ENCODE data around the gene ENC1. TPM values are rescaled to one million over a fixed set of nuclear protein-coding genes. Genes with fewer than 3 reads are reported as not detected.

The ENC1 gene
- total and polyA plus RNA-seq, 2 of the 4 experiments (the other 2 are of a cell fraction) = 25.6 to 70.8 TPM

GRCh38 chr5:74580729-74581109 is 59.8 kb downstream of the ENC1 start:
- no TSS peak for BruUV-seq (replicated peaks)

More at GRCh38 chr5:74580729-74581109, 59.8 kb downstream of the ENC1 start:
- no peak overlapping the region for H3K23ac ChIP-seq (ENCODE audit: low read depth, low read length)
- H3K14ac ChIP-seq (replicated peaks; ENCODE audit: low read depth, low read length) = no peak overlapping the region
- ChIA-PET CTCF (no interaction called here), POLR2A (ENCODE audit: unreplicated experiment) (no interaction called here)
- no peaks in the 10 kb centered on the region for H3K9me3 ChIP-seq (ENCODE audit: control insufficient read depth, insufficient read depth, low read length)
- in situ Hi-C loops (cut with MboI; ENCODE audit: low sequenced_read_pairs) = no loop called here
- H2BK15ac ChIP-seq (ENCODE audit: low read depth, low read length) = no peak overlapping the region
- WGBS, 2 experiments (ENCODE audit: extremely low coverage in 2 of 2, insufficient read length in 1 of 2) = 100% methylated on average over 1 of the region's 3 CpGs; no CpG with 5 or more reads in 1 of the 2 experiments
- no peak overlapping the region for H3K4ac ChIP-seq (ENCODE audit: low read depth, low read length)
- H4K8ac ChIP-seq (ENCODE audit: low read depth in 2 of 2, low read length in 2 of 2) = no peak overlapping the region
- intact Hi-C loops (cut with micrococcal nuclease) = no loop called here
- no peaks in the 10 kb centered on the region for H3K79me1 ChIP-seq (ENCODE audit: low read depth in 1 of 2, low read length in 2 of 2)
- ATAC-seq (ENCODE audit: low read depth) (no peak), DNase-seq (no peak)
- no peak overlapping the region for H3K4me3 ChIP-seq (ENCODE audit: insufficient read depth, low read depth, low read length)
- H2AK9ac ChIP-seq (replicated peaks; ENCODE audit: low read depth, low read length, poor library complexity) = no peak overlapping the region
- no peak overlapping the region for H3K4me2 ChIP-seq (ENCODE audit: low read depth, low read length)
- TF ChIP-seq RAD21 (IDR thresholded peaks at IDR 0.05; ENCODE audit: low read length) (no peak), CHD1 (IDR thresholded peaks at IDR 0.05; ENCODE audit: low read depth, low read length) (no peak), FOS (IDR thresholded peaks at IDR 0.05; ENCODE audit: low read depth, low read length) (no peak), RFX5 (IDR thresholded peaks at IDR 0.05; ENCODE audit: low read depth, low read length) (no peak), BHLHE40 (IDR thresholded peaks at IDR 0.05; ENCODE audit: low read depth, low read length) (no peak), MAZ (IDR thresholded peaks at IDR 0.05; ENCODE audit: borderline replicate concordance, low read depth, low read length) (no peak), MXI1 (IDR thresholded peaks at IDR 0.05; ENCODE audit: borderline replicate concordance, low read depth, low read length) (no peak)
- no peak overlapping the region for H3K27ac ChIP-seq (ENCODE audit: insufficient read depth, low read length)
- H2BK5ac ChIP-seq (ENCODE audit: low read depth, low read length, poor library complexity, severe bottlenecking) = no peak overlapping the region
- H3K56ac ChIP-seq (ENCODE audit: extremely low read depth, insufficient read depth, low read length) = no peak overlapping the region
- peaks cover 5% of the 10 kb centered on the region; the same call in 1 of the 2 replicates for H3K9me1 ChIP-seq (ENCODE audit: insufficient read depth, low read length)
- H4K5ac ChIP-seq (ENCODE audit: low read depth, low read length) = no peak overlapping the region
- H3K36me3 ChIP-seq (ENCODE audit: control insufficient read depth, insufficient read depth, low read length) = no peaks in the 10 kb centered on the region
- H3K18ac ChIP-seq (ENCODE audit: low read depth, low read length) = no peak overlapping the region
- dilution Hi-C loops (cut with HindIII; ENCODE audit: low sequenced_read_pairs, unreplicated experiment) = no loop called here
- H2AK5ac ChIP-seq (ENCODE audit: low read depth, low read length) = no peak overlapping the region
- no peak overlapping the region for H2BK120ac ChIP-seq (ENCODE audit: low read depth, low read length)
- no peak overlapping the region for H2AFZ ChIP-seq (replicated peaks; ENCODE audit: low read length, poor library complexity)
- peaks cover 1% of the 10 kb centered on the region; the same call in 1 of the 2 replicates for H3K27me3 ChIP-seq (ENCODE audit: control insufficient read depth, insufficient read depth, low read length)
- H4K20me1 ChIP-seq (ENCODE audit: insufficient read depth, low read length) = no peaks in the 10 kb centered on the region
- H3K9ac ChIP-seq (ENCODE audit: low read depth, low read length) = no peak overlapping the region
- no peak overlapping the region for H2BK20ac ChIP-seq (ENCODE audit: low read depth, low read length)
- no peak overlapping the region for H4K91ac ChIP-seq (ENCODE audit: insufficient read depth, low read depth, low read length)
- peaks cover 4% of the 10 kb centered on the region for H3K4me1 ChIP-seq (ENCODE audit: control insufficient read depth, insufficient read depth, low read length)

All from IMR-90 (cell line).